ENCODE data around the gene RBM12.

Gene RBM12

GRCh38 chr20:35699127-35699956 lies 34.6 kb upstream of the RBM12 start, which contains the start of the genes NFS1 and ROMO1 (continued):
- TF ChIP-seq ZNF202 (tag by site-specific recombination; IDR thresholded peaks at IDR 0.05; ENCODE audit: borderline replicate concordance) (no peak), ZNF76 (tag by site-specific recombination; IDR thresholded peaks at IDR 0.05; ENCODE audit: borderline replicate concordance, low read depth) (peak; percentile 90), ZNF24 (tag by site-specific recombination; IDR thresholded peaks at IDR 0.05) (peak; percentile 69), ZBTB8A (tag by site-specific recombination; IDR thresholded peaks at IDR 0.05) (peak; percentile 87), ZSCAN5A (tag by site-specific recombination; IDR thresholded peaks at IDR 0.05) (peak; percentile 51; the same call in 1 of the 2 replicates), ZNF830 (tag by site-specific recombination; IDR thresholded peaks at IDR 0.05; ENCODE audit: low read depth) (no peak), YY2 (tag by site-specific recombination; IDR thresholded peaks at IDR 0.05) (peak; percentile 70), ZBTB17 (tag by site-specific recombination; IDR thresholded peaks at IDR 0.05) (peak; percentile 75), ZNF660 (tag by site-specific recombination; IDR thresholded peaks at IDR 0.05) (no peak; the same call in 1 of the 2 replicates), ZNF114 (tag by site-specific recombination; IDR thresholded peaks at IDR 0.05) (no peak), ZBTB20 (tag by site-specific recombination; IDR thresholded peaks at IDR 0.05) (peak; percentile 71), SP3 (tag by site-specific recombination; IDR thresholded peaks at IDR 0.05) (peak; percentile 62), ZFP69B (tag by site-specific recombination; IDR thresholded peaks at IDR 0.05) (peak; percentile 98), PRDM10 (tag by site-specific recombination; IDR thresholded peaks at IDR 0.05) (peak; percentile 84)
- TF ChIP-seq, protein P1, sequence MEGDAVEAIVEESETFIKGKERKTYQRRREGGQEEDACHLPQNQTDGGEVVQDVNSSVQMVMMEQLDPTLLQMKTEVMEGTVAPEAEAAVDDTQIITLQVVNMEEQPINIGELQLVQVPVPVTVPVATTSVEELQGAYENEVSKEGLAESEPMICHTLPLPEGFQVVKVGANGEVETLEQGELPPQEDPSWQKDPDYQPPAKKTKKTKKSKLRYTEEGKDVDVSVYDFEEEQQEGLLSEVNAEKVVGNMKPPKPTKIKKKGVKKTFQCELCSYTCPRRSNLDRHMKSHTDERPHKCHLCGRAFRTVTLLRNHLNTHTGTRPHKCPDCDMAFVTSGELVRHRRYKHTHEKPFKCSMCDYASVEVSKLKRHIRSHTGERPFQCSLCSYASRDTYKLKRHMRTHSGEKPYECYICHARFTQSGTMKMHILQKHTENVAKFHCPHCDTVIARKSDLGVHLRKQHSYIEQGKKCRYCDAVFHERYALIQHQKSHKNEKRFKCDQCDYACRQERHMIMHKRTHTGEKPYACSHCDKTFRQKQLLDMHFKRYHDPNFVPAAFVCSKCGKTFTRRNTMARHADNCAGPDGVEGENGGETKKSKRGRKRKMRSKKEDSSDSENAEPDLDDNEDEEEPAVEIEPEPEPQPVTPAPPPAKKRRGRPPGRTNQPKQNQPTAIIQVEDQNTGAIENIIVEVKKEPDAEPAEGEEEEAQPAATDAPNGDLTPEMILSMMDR (tag by site-specific recombination; IDR thresholded peaks at IDR 0.05), result peak; percentile 96
- TF ChIP-seq, protein P2, sequence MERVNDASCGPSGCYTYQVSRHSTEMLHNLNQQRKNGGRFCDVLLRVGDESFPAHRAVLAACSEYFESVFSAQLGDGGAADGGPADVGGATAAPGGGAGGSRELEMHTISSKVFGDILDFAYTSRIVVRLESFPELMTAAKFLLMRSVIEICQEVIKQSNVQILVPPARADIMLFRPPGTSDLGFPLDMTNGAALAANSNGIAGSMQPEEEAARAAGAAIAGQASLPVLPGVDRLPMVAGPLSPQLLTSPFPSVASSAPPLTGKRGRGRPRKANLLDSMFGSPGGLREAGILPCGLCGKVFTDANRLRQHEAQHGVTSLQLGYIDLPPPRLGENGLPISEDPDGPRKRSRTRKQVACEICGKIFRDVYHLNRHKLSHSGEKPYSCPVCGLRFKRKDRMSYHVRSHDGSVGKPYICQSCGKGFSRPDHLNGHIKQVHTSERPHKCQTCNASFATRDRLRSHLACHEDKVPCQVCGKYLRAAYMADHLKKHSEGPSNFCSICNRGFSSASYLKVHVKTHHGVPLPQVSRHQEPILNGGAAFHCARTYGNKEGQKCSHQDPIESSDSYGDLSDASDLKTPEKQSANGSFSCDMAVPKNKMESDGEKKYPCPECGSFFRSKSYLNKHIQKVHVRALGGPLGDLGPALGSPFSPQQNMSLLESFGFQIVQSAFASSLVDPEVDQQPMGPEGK (tag by site-specific recombination; IDR thresholded peaks at IDR 0.05), result peak; percentile 80

Measured in HEK293 (cell line).